OCI-LY7 (cell line): ENCODE measurements around the gene RNF5. TPM values are rescaled to one million over a fixed set of nuclear protein-coding genes. Genes with fewer than 3 reads are reported as not detected.

ENCODE experiments used
- BruUV-seq: library from RNA; stranded (reverse); fragments of 400-500 nt; replicated peaks from 2 replicates; lab custom pipeline; 2021; lab: Mats Ljungman, UMichigan
- CTCF ChIA-PET: fragments of 300-600 bp; sonication (Branson Sonifier 250); formaldehyde crosslinking; loops from one replicate; lab custom pipeline; 2022; ENCODE audit warnings: antibody characterized with exemption; ENCODE audit not compliant: unreplicated experiment; lab: Charles Lee
- POLR2A ChIA-PET: fragments of 300-600 bp; sonication (Branson Sonifier 250); formaldehyde crosslinking; loops from one replicate; lab custom pipeline; 2022; ENCODE audit warnings: antibody characterized with exemption; lab: Charles Lee
- DNase-seq: peaks from one replicate; pipeline ENCODE4 v3.0.0-alpha.2; 2015; ENCODE audit warnings: low spot score
- H2AFZ ChIP-seq: fragments of 200-600 bp; sonication (generic), shearing (Covaris generic); 2 replicates; pipeline ENCODE4 v1.6.1; 2014; ENCODE audit warnings: mild to moderate bottlenecking, antibody characterized with exemption, low read length, moderate library complexity
- H3K27ac ChIP-seq: fragments of 200-600 bp; sonication (generic); 2 replicates; pipeline ENCODE4 v1.5.1; 2014; ENCODE audit warnings: mixed run types, low read depth, mild to moderate bottlenecking, moderate library complexity, low read length, inconsistent platforms; ENCODE audit not compliant: poor library complexity, severe bottlenecking
- H3K36me3 ChIP-seq: fragments of 200-600 bp; sonication (generic); 2 replicates; pipeline ENCODE4 v1.6.1; 2014; ENCODE audit warnings: mild to moderate bottlenecking, antibody characterized with exemption, low read length, moderate library complexity, mixed read lengths; ENCODE audit not compliant: insufficient read depth
- H3K4me1 ChIP-seq: fragments of 200-600 bp; sonication (generic); 2 replicates; pipeline ENCODE4 v1.5.1; 2014; ENCODE audit warnings: mild to moderate bottlenecking, low read length; ENCODE audit not compliant: insufficient read depth, poor library complexity, severe bottlenecking
- H3K4me2 ChIP-seq: fragments of 200-600 bp; sonication (generic); 2 replicates; pipeline ENCODE4 v1.6.1; 2014; ENCODE audit warnings: mild to moderate bottlenecking, low read length
- H3K4me3 ChIP-seq: fragments of 200-600 bp; sonication (generic); 2 replicates; pipeline ENCODE4 v1.5.1; 2014; ENCODE audit warnings: mild to moderate bottlenecking, low read depth, low read length; ENCODE audit not compliant: poor library complexity, severe bottlenecking
- H3K79me2 ChIP-seq: fragments of 200-600 bp; sonication (generic); 2 replicates; pipeline ENCODE4 v1.6.1; 2016; ENCODE audit warnings: low read depth, mild to moderate bottlenecking, low read length, moderate library complexity, mixed read lengths; ENCODE audit not compliant: insufficient read depth
- H3K9me2 ChIP-seq: fragments of 200-600 bp; sonication (generic); 2 replicates; pipeline ENCODE4 v1.6.1; 2016; ENCODE audit warnings: mild to moderate bottlenecking, low read length, mixed read lengths; ENCODE audit not compliant: insufficient read depth
- H3K9me3 ChIP-seq: fragments of 200-600 bp; sonication (generic); 2 replicates; pipeline ENCODE4 v1.6.1; 2014; ENCODE audit warnings: mild to moderate bottlenecking, mixed run types, low read length, mixed read lengths
- H4K20me1 ChIP-seq: fragments of 200-600 bp; sonication (generic); 2 replicates; pipeline ENCODE4 v1.6.1; 2014; ENCODE audit warnings: mild to moderate bottlenecking, antibody characterized with exemption, low read length, moderate library complexity, mixed read lengths; ENCODE audit not compliant: insufficient read depth
- CTCF ChIP-seq: fragments of 200-600 bp; sonication (generic); conservative IDR thresholded peaks from 2 replicates; pipeline ENCODE4 v1.5.1; 2014; ENCODE audit warnings: mild to moderate bottlenecking, antibody characterized with exemption, low read length, moderate library complexity, mixed read lengths
- EZH2phosphoT487 ChIP-seq: fragments of 200-600 bp; sonication (generic); IDR thresholded peaks from 2 replicates; pipeline ENCODE4 v1.6.1; 2018; ENCODE audit warnings: low read depth, borderline replicate concordance, mild to moderate bottlenecking, mixed run types, antibody characterized with exemption, low read length, moderate library complexity, mixed read lengths
- intact Hi-C: fragments of 100-400 bp; cut with micrococcal nuclease; formaldehyde crosslinking; loops from one replicate; pipeline ENCODE4 v1.10.0; 2022; ENCODE audit not compliant: unreplicated experiment
- total RNA-seq, 2 experiments: library from RNA; depleted of rRNA in 1 of 2; stranded (reverse); fragments of >200 nt in 1 of 2; shearing (Covaris generic) in 1 of 2; gene quantifications; 2 replicates each; pipeline ENCODE4 v1.2.3, GENCODE V29; 2014 to 2022

RNF5 gene
- total RNA-seq, 2 experiments from 2014 or later: 50.6 to 59.9 TPM

GRCh38 chr6:32149932-32150870 lies 28.0 kb upstream of the RNF5 start:
- BruUV-seq: no TSS peak
- Histone ChIP-seq H3K9me3 (no peaks in the 10 kb centered on the region), H3K4me2 (no peak overlapping the region), H2AFZ (no peak overlapping the region), H3K27ac (no peak overlapping the region), H3K4me3 (no peak overlapping the region), H3K9me2 (no peaks in the 10 kb centered on the region), H3K79me2 (no peaks in the 10 kb centered on the region; the same call in 1 of the 2 replicates), H3K36me3 (no peaks in the 10 kb centered on the region), H3K4me1 (peaks cover 16% of the 10 kb centered on the region), H4K20me1 (no peaks in the 10 kb centered on the region)
- ChIA-PET CTCF (no interaction called here), POLR2A (no interaction called here)
- TF ChIP-seq EZH2phosphoT487 (no peak), CTCF (no peak)
- no peak for DNase-seq
- intact Hi-C loops: no loop called here

- no peak overlapping the region for H3K4me2 ChIP-seq
- no peaks in the 10 kb centered on the region; the same call in 1 of the 2 replicates for H3K79me2 ChIP-seq
- H4K20me1 ChIP-seq: no peaks in the 10 kb centered on the region
- no peak for DNase-seq
- no peak overlapping the region for H3K27ac ChIP-seq
- BruUV-seq: no TSS peak
- H3K4me1 ChIP-seq: peaks cover 23% of the 10 kb centered on the region
- no peak for TF ChIP-seq EZH2phosphoT487
- no peak for TF ChIP-seq CTCF
- H3K9me3 ChIP-seq: no peaks in the 10 kb centered on the region
- H2AFZ ChIP-seq: no peak overlapping the region
- ChIA-PET POLR2A (no interaction called here), CTCF (no interaction called here)
- H3K9me2 ChIP-seq: no peaks in the 10 kb centered on the region
- H3K4me3 ChIP-seq: no peak overlapping the region
- intact Hi-C loops: no loop called here
- peaks cover 7% of the 10 kb centered on the region for H3K36me3 ChIP-seq
Observed at GRCh38 chr6:32151181-32151862, 26.9 kb upstream of the RNF5 start.
